Adrenal gland (tissue), 12 donors: ENCODE measurements around the gene ANKRD1. TPM values are rescaled to one million over a fixed set of nuclear protein-coding genes. Genes with fewer than 3 reads are reported as not detected.

Experiments used
- DNase-seq, 7 donors: peaks; one replicate each; pipeline ENCODE4 v3.0.0-alpha.2; 2019 to 2020
- H3K27ac ChIP-seq, 5 donors: fragments of 200-600 bp; sonication (generic) in 4 of 5; 1 replicate in 3 of 5; 2 replicates in 2 of 5; pipeline versions ENCODE4 v1.5.1 to v1.8.0; 2016 to 2020; ENCODE audit warnings: mild to moderate bottlenecking in 1 of 5
- H3K27me3 ChIP-seq: fragments of 200-600 bp; 2 replicates; pipeline ENCODE4 v1.8.0; 2021
- H3K36me3 ChIP-seq, 2 donors: fragments of 200-600 bp; replicated peaks in 1 of 2; 1 replicate in 1 of 2; 2 replicates in 1 of 2; pipeline versions ENCODE4 v1.5.1 to v1.8.0; 2018 to 2022
- H3K4me1 ChIP-seq, 2 donors: fragments of 200-600 bp; replicated peaks in 1 of 2; 1 replicate in 1 of 2; 2 replicates in 1 of 2; pipeline versions ENCODE4 v1.5.1 to v1.8.0; 2018 to 2021
- H3K4me3 ChIP-seq, 4 donors: fragments of 200-600 bp; sonication (generic) in 3 of 4; one replicate each; pipeline ENCODE4 v1.5.1; 2016 to 2018
- H3K9me3 ChIP-seq, 3 donors: fragments of 200-600 bp; sonication (generic) in 1 of 3; replicated peaks in 1 of 3; 1 replicate in 2 of 3; 2 replicates in 1 of 3; pipeline versions ENCODE4 v1.5.1 to v1.8.0; 2016 to 2021
- CTCF ChIP-seq, 6 experiments: fragments of 450-650 bp in 4 of 6; fragments of 200-600 bp in 2 of 6; sonication (generic) in 1 of 6; IDR thresholded peaks; 1 replicate in 5 of 6; 2 replicates in 1 of 6; pipeline versions ENCODE4 v1.5.1 to v1.8.0; 2016 to 2021; ENCODE audit warnings: antibody characterized with exemption in 6 of 6, mild to moderate bottlenecking in 2 of 6, moderate library complexity in 1 of 6
- POLR2A ChIP-seq, 2 donors: fragments of 450-650 bp; IDR thresholded peaks; one replicate each; pipeline ENCODE4 v1.6.1; 2017; ENCODE audit warnings: antibody characterized with exemption in 2 of 2, mild to moderate bottlenecking in 2 of 2, moderate library complexity in 1 of 2
- WGBS, 4 donors: extraction: QIAGEN DNeasy Blood & Tissue Kit in 2 of 4; methylation state at CpG; one replicate each; pipeline versions ENCODE4 v1.1.5 to v1.1.7; 2013 to 2017; 5-methylcytosine and 5-hydroxymethylcytosine counted together
- intact Hi-C, 2 donors: fragments of 100-400 bp; cut with DNase I; formaldehyde crosslinking; loops; one replicate each; pipeline versions ENCODE4 v1.14.1 to v1.15.0; 2022 to 2023
- polyA plus RNA-seq, 3 donors: library from polyadenylated mRNA; stranded (reverse); fragments of 200-250 nt in 2 of 3; fragments of 350-450 nt in 1 of 3; fragmentation: Illumina TruSeq in 1 of 3; extraction: RNeasy Lipid Tissue Mini Kit (QIAGEN cat#74804) in 1 of 3; gene quantifications; one replicate each; pipeline ENCODE4 v1.2.3, GENCODE V29; 2013 to 2014
- total RNA-seq, 9 donors: library from RNA; depleted of rRNA in 4 of 9; stranded (reverse); fragments of >200 nt in 4 of 9; fragments of 120-200 nt in 1 of 9; fragmentation: NEBNext Ultra II Directional in 1 of 9; extraction: Animal tissue kit (Norgen Biotek cat#: 25700) in 1 of 9; gene quantifications; one replicate each; pipeline versions ENCODE4 v1.1.0 to v1.2.4, GENCODE V29; 2013 to 2023
- donor health status: healthy with polysubstance abuse.
- donor health status: Bipolar disorder and iron deficiency.
- donor health status: DM: yes; HTN: yes; CAD: no.
- donor health status: DM: no; HTN: no; CAD: no.
- donor health status: DM: no; HTN: no; CAD: no.
- donor health status: DM: yes; HTN: yes; CAD: no.

ANKRD1 gene
- total and polyA plus RNA-seq, 12 donors = 0.15 to 2.3 (median 0.28) TPM; not detected in 3

GRCh38 chr10:90935581-90936275 lies 14.8 kb upstream of the ANKRD1 start:
- TF ChIP-seq POLR2A (IDR thresholded peaks at IDR 0.05) = no peak
- TF ChIP-seq CTCF (IDR thresholded peaks at IDR 0.05) = no peak
- Histone ChIP-seq H3K4me1 (no peaks in the 10 kb centered on the region), H3K4me3 (no peak overlapping the region), H3K27ac (no peak overlapping the region), H3K36me3 (no peaks in the 10 kb centered on the region), H3K27me3 (no peaks in the 10 kb centered on the region), H3K9me3 (no peaks in the 10 kb centered on the region)
- DNase-seq = no peak
- 70 to 83% (median 73%) methylated on average over 5 of the region's 5 CpGs for WGBS, 4 donors
- intact Hi-C loops = no loop called here

- H3K36me3 ChIP-seq = no peaks in the 10 kb centered on the region
- TF ChIP-seq POLR2A (IDR thresholded peaks at IDR 0.05) = no peak
- no peak for TF ChIP-seq CTCF (IDR thresholded peaks at IDR 0.05)
- intact Hi-C loops = no loop called here
- peak; percentile 21 to 82 (median 48) for DNase-seq
- no peaks in the 10 kb centered on the region for H3K4me1 ChIP-seq
- H3K4me3 ChIP-seq = no peak overlapping the region
- 52 to 58% (median 54%) methylated on average over 6 of the region's 6 CpGs for WGBS, 4 donors
- H3K9me3 ChIP-seq = no peaks in the 10 kb centered on the region
- no peaks in the 10 kb centered on the region for H3K27me3 ChIP-seq
- peak overlapping the region in 3 of 5 donors; percentile 32 to 84 (median 59) for H3K27ac ChIP-seq
These were observed 10.3 kb upstream of the ANKRD1 start for GRCh38 chr10:90930971-90931871.

- DNase-seq = peak in 3 of 7 donors; percentile 15 to 55 (median 28)
- intact Hi-C loops = no loop called here
- H3K4me3 ChIP-seq = no peak overlapping the region
- no peaks in the 10 kb centered on the region for H3K36me3 ChIP-seq
- peak overlapping the region in 3 of 5 donors; percentile 32 to 84 (median 59) for H3K27ac ChIP-seq
- WGBS, 4 donors = 48 to 65% (median 64%) methylated on average over 5 of the region's 5 CpGs
- no peaks in the 10 kb centered on the region for H3K27me3 ChIP-seq
- no peaks in the 10 kb centered on the region for H3K9me3 ChIP-seq
- TF ChIP-seq POLR2A (IDR thresholded peaks at IDR 0.05) = no peak
- no peak for TF ChIP-seq CTCF (IDR thresholded peaks at IDR 0.05)
- no peaks in the 10 kb centered on the region for H3K4me1 ChIP-seq
These were observed 9.4 kb upstream of the ANKRD1 start for GRCh38 chr10:90930070-90930837.

GRCh38 chr10:90929179-90929578 lies 8.3 kb upstream of the ANKRD1 start:
- Histone ChIP-seq H3K36me3 (no peaks in the 10 kb centered on the region), H3K4me3 (no peak overlapping the region), H3K27ac (peak overlapping the region in 1 of 5 donors; percentile 17), H3K4me1 (no peaks in the 10 kb centered on the region), H3K27me3 (peaks cover 9% of the 10 kb centered on the region), H3K9me3 (no peaks in the 10 kb centered on the region)
- TF ChIP-seq CTCF (IDR thresholded peaks at IDR 0.05) (no peak), POLR2A (IDR thresholded peaks at IDR 0.05) (no peak)
- intact Hi-C loops = no loop called here
- no peak for DNase-seq
- WGBS, 4 donors = 64 to 73% (median 68%) methylated on average over 5 of the region's 5 CpGs
